ENCODE results near the gene NUCKS1. TPM values are rescaled to one million over a fixed set of nuclear protein-coding genes. Genes with fewer than 3 reads are reported as not detected.

Gene NUCKS1
- total and polyA plus RNA-seq, 2 of the 13 experiments (the other 11 are each of a cell fraction or from before 2014, with no cell fraction given): 35.5 to 117 TPM

- TF ChIP-seq ZNF407 (CRISPR knock-in tag; IDR thresholded peaks at IDR 0.05; ENCODE audit: not compliant biosample characterization) (no peak), ZNF558 (CRISPR knock-in tag; IDR thresholded peaks at IDR 0.05; ENCODE audit: borderline replicate concordance) (no peak), KDM5B (CRISPR knock-in tag; IDR thresholded peaks at IDR 0.05; ENCODE audit: borderline replicate concordance) (no peak), HOXA5 (CRISPR knock-in tag; IDR thresholded peaks at IDR 0.05) (no peak), HNF4A (CRISPR knock-in tag; IDR thresholded peaks at IDR 0.05) (no peak; the same call in 1 of the 2 replicates), ATAD3A (CRISPR knock-in tag; IDR thresholded peaks at IDR 0.05) (no peak), GLMP (CRISPR knock-in tag; IDR thresholded peaks at IDR 0.05; ENCODE audit: borderline replicate concordance) (no peak), PLSCR1 (CRISPR knock-in tag; IDR thresholded peaks at IDR 0.05; ENCODE audit: borderline replicate concordance) (no peak), ETV5 (CRISPR knock-in tag; IDR thresholded peaks at IDR 0.05; ENCODE audit: borderline replicate concordance) (no peak), ZNF550 (CRISPR knock-in tag; IDR thresholded peaks at IDR 0.05; ENCODE audit: borderline replicate concordance) (no peak), DRAP1 (CRISPR knock-in tag; IDR thresholded peaks at IDR 0.05) (no peak), KAT2B (IDR thresholded peaks at IDR 0.05; ENCODE audit: borderline replicate concordance, low read depth, low read length) (no peak), FOXK2 (IDR thresholded peaks at IDR 0.05) (no peak), ZNF740 (CRISPR knock-in tag; IDR thresholded peaks at IDR 0.05) (no peak)
- TF ChIP-seq, protein P1, sequence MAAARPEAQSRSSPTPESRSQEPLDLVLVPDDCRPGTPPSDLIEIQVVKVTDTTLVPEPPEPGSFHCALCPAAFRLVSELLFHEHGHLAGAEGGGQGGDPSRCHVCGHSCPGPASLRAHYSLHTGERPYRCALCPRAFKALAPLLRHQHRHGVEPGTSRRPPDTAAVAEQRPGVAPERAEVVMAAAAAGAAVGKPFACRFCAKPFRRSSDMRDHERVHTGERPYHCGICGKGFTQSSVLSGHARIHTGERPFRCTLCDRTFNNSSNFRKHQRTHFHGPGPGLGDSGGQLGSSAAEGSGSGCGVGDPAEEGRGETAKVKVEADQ (CRISPR knock-in tag; IDR thresholded peaks at IDR 0.05; ENCODE audit: borderline replicate concordance): no peak
Measured at GRCh38 chr1:205710201-205711062, 39.5 kb downstream of the NUCKS1 start (continued).

Measured in HepG2 (cell line).